22Rv1 (cell line): Measurements from ENCODE around the gene DGKD.

Experiments
- CTCF ChIP-seq: fragments of 450-650 bp; IDR thresholded peaks from 2 replicates; pipeline ENCODE4 v1.5.1; 2017; ENCODE audit warnings: mild to moderate bottlenecking
- ZFX ChIP-seq: fragments of 450-650 bp; IDR thresholded peaks from 2 replicates; pipeline ENCODE4 v1.6.1; 2017; ENCODE audit warnings: antibody characterized with exemption, borderline replicate concordance

- no peak for TF ChIP-seq CTCF
- no peak for TF ChIP-seq ZFX
These were observed 30.7 kb downstream of the DGKD start for GRCh38 chr2:233384811-233385488.
